Hepatic stellate cell (primary cell): ENCODE data around the gene NSMCE1.
A peak's percentile ranks its signal among the peaks of the same experiment; 100 is the strongest.

Experiments used
- DNase-seq: peaks from one replicate; pipeline ENCODE4 v3.0.0; 2011; ENCODE audit warnings: low spot score

NSMCE1 gene

GRCh38 chr16:27191352-27191924 lies 77.1 kb downstream of the NSMCE1 start:
- no peak for DNase-seq

GRCh38 chr16:27190316-27190871 lies 78.2 kb downstream of the NSMCE1 start:
- no peak for DNase-seq

- no peak for DNase-seq
Observed at GRCh38 chr16:27189335-27189972, 79.1 kb downstream of the NSMCE1 start.

- DNase-seq, result no peak
Observed at GRCh38 chr16:27188633-27189032, 79.9 kb downstream of the NSMCE1 start.

- DNase-seq, result no peak
Observed at GRCh38 chr16:27185776-27186130, 82.8 kb downstream of the NSMCE1 start.

- no peak for DNase-seq
Observed at GRCh38 chr16:27182906-27183405, 85.6 kb downstream of the NSMCE1 start.

GRCh38 chr16:27181019-27181790 lies 87.4 kb downstream of the NSMCE1 start:
- DNase-seq, result no peak

- peak; percentile 79 for DNase-seq
Observed at GRCh38 chr16:27179500-27180072, 89.0 kb downstream of the NSMCE1 start.

- peak; percentile 80 for DNase-seq
Observed at GRCh38 chr16:27177031-27177774, 91.4 kb downstream of the NSMCE1 start.

GRCh38 chr16:27175888-27176287 lies 92.7 kb downstream of the NSMCE1 start:
- no peak for DNase-seq
